HepG2 (cell line): ENCODE results near the gene ARCN1. TPM values are rescaled to one million over a fixed set of nuclear protein-coding genes. Genes with fewer than 3 reads are reported as not detected.

Source experiments
- ATAC-seq: fragments of 200-7000 bp; cut with Tn5 transposase; 3 replicates; pipeline ENCODE4 v1.9.1; 2020; ENCODE audit warnings: mild to moderate bottlenecking, moderate library complexity
- BruUV-seq: library from RNA; stranded (reverse); fragments of 400-500 nt; replicated peaks from 2 replicates; lab custom pipeline; 2021; lab: Mats Ljungman, UMichigan
- CTCF ChIA-PET: fragments of 300-600 bp; formaldehyde crosslinking; extraction: SDS; loops from one replicate; lab custom pipeline; 2021; ENCODE audit warnings: low total read pairs, inconsistent platforms, low intra/inter-chr PET ratio; lab: Yijun Ruan, JAX
- POLR2A ChIA-PET: fragments of 350-600 bp; sonication (Branson Sonifier 250); formaldehyde crosslinking; loops from one replicate; lab custom pipeline; 2020; ENCODE audit warnings: antibody characterized with exemption, inconsistent platforms; lab: Yijun Ruan, JAX
- DNase-seq: peaks from one replicate; pipeline ENCODE4 v3.0.0-alpha.2; 2015; ENCODE audit warnings: low spot score
- FAIRE-seq: peaks from 3 replicates; lab custom pipeline; 2011; peaks lifted over from hg19 to GRCh38; lab: Jason Lieb, UNC
- H2AFZ ChIP-seq: one replicate; pipeline ENCODE4 v1.6.1; 2011; ENCODE audit warnings: low read length, inconsistent platforms
- H3K27ac ChIP-seq: fragments of 300-600 bp; 3 replicates; pipeline ENCODE4 v1.8.0; 2011; ENCODE audit warnings: mixed run types, mild to moderate bottlenecking, mixed read lengths, low read length, inconsistent platforms; ENCODE audit not compliant: insufficient read depth; ENCODE audit errors: extremely low read length
- H3K27me3 ChIP-seq, 2 experiments: fragments of 200-600 bp in 1 of 2; 2 replicates in 1 of 2; 3 replicates in 1 of 2; pipeline versions ENCODE4 v1.6.0 to v1.8.0; 2011; ENCODE audit warnings: low read length in 2 of 2, mild to moderate bottlenecking in 2 of 2, moderate library complexity in 2 of 2, inconsistent platforms in 1 of 2; ENCODE audit not compliant: insufficient read depth in 2 of 2, control insufficient read depth in 1 of 2
- H3K36me3 ChIP-seq, 2 experiments: fragments of 200-600 bp in 1 of 2; replicated peaks in 1 of 2; 2 replicates in 1 of 2; 3 replicates in 1 of 2; pipeline versions ENCODE4 v1.5.1 to v1.8.0; 2011; ENCODE audit warnings: low read length in 2 of 2, inconsistent platforms in 1 of 2; ENCODE audit not compliant: insufficient read depth in 2 of 2, control insufficient read depth in 1 of 2
- H3K4me1 ChIP-seq: 2 replicates; pipeline ENCODE4 v1.5.1; 2012; ENCODE audit warnings: low read length, inconsistent platforms; ENCODE audit not compliant: insufficient read depth
- H3K4me2 ChIP-seq: 2 replicates; pipeline ENCODE4 v1.6.0; 2011; ENCODE audit warnings: low read depth, low read length, inconsistent platforms
- H3K4me3 ChIP-seq, 3 experiments: fragments of 200-600 bp in 1 of 3; sonication (generic), shearing (Covaris generic) in 1 of 3; replicated peaks in 1 of 3; 2 replicates each; pipeline ENCODE4 v1.5.1; 2011 to 2016; ENCODE audit warnings: low read length in 3 of 3, inconsistent platforms in 2 of 3, low read depth in 2 of 3, mild to moderate bottlenecking in 2 of 3, control low read depth in 1 of 3, mixed read lengths in 1 of 3; ENCODE audit not compliant: insufficient read depth in 1 of 3
- H3K79me2 ChIP-seq: one replicate; pipeline ENCODE4 v1.6.1; 2011; ENCODE audit warnings: low read length, inconsistent platforms; ENCODE audit not compliant: insufficient read depth
- H3K9ac ChIP-seq: 2 replicates; pipeline ENCODE4 v1.6.0; 2011; ENCODE audit warnings: mild to moderate bottlenecking, low read depth, low read length, inconsistent platforms; ENCODE audit not compliant: insufficient read depth
- H3K9me3 ChIP-seq: 2 replicates; pipeline ENCODE4 v1.5.1; 2012; ENCODE audit warnings: mild to moderate bottlenecking, low read length
- H4K20me1 ChIP-seq: 2 replicates; pipeline ENCODE4 v1.6.0; 2011; ENCODE audit warnings: inconsistent platforms, mild to moderate bottlenecking, low read length, moderate library complexity; ENCODE audit not compliant: insufficient read depth
- KDM3A ChIP-seq: IDR thresholded peaks from 2 replicates; pipeline ENCODE4 v1.6.1; 2018; ENCODE audit warnings: low read depth, missing compliant biosample characterization
- TBX2 ChIP-seq: sonication (generic); formaldehyde crosslinking; IDR thresholded peaks from 2 replicates; pipeline ENCODE4 v1.5.0; 2020; ENCODE audit warnings: missing genetic modification reagents, mild to moderate bottlenecking, borderline replicate concordance
- WGBS: methylation state at CpG from one replicate; pipeline ENCODE4 v1.1.6; 2017; ENCODE audit warnings: low lambda C conversion rate; 5-methylcytosine and 5-hydroxymethylcytosine counted together
- in situ Hi-C: cut with HindIII; loops from 2 replicates; pipeline ENCODE4 v1.10.0; 2017; ENCODE audit warnings: low pct_unique_long_range_greater_than_20kb; ENCODE audit not compliant: extremely low pct_ligation_motif_present
- intact Hi-C: fragments of 100-400 bp; cut with micrococcal nuclease; formaldehyde crosslinking; loops from one replicate; pipeline ENCODE4 v1.10.0; 2022; ENCODE audit not compliant: unreplicated experiment
- polyA plus RNA-seq, 8 experiments: library from polyadenylated mRNA; depleted of rRNA in 3 of 8; stranded (reverse) in 7 of 8; unstranded in 1 of 8; fragments of >200 nt; fragmentation: Illumina TruSeq in 4 of 8; extraction: Trizol in 4 of 8; gene quantifications; 2 replicates each; pipeline versions ENCODE4 v1.2.1 to v1.2.3, GENCODE V29; 2011 to 2016; ENCODE audit warnings: low read depth in 4 of 8, missing spikeins in 1 of 8, mixed read lengths in 1 of 8; ENCODE audit not compliant: insufficient read depth in 1 of 8
- total RNA-seq, 5 experiments: library from RNA; depleted of rRNA; stranded (reverse); fragments of >200 nt; fragmentation: Illumina TruSeq; extraction: Trizol; gene quantifications; 2 replicates each; pipeline ENCODE4 v1.2.3, GENCODE V29; 2016; ENCODE audit warnings: low read depth in 1 of 5
- TF ChIP-seq, protein P1 (sequence below): sonication (generic); formaldehyde crosslinking; IDR thresholded peaks from 2 replicates; pipeline ENCODE4 v1.4.0; 2020; ENCODE audit warnings: missing genetic modification reagents

ARCN1 gene
- total and polyA plus RNA-seq, 2 of the 13 experiments (the other 11 are each of a cell fraction or from before 2014, with no cell fraction given), result 148 to 200 TPM

DNA sequence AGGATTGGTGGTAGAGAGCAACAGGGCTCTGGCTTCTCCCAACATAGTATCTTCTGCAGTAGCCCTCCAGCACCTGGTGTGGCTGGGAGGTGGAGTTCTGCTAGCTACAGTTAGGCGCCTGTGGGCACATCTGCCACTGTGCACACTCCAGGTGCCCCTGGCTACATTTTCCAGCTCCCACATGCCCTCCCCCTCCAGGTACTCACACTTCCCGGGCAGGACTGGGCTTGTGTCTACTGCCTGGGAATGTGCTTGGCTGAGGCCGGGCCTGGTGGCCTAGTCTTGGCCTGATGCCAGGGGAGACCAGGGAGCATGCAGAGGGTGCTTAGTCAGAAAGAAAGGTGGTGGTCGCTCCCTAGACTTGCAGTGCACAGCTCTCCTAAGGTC lies 51.1 kb downstream of the ARCN1 start (continued):
- TF ChIP-seq, protein P1, sequence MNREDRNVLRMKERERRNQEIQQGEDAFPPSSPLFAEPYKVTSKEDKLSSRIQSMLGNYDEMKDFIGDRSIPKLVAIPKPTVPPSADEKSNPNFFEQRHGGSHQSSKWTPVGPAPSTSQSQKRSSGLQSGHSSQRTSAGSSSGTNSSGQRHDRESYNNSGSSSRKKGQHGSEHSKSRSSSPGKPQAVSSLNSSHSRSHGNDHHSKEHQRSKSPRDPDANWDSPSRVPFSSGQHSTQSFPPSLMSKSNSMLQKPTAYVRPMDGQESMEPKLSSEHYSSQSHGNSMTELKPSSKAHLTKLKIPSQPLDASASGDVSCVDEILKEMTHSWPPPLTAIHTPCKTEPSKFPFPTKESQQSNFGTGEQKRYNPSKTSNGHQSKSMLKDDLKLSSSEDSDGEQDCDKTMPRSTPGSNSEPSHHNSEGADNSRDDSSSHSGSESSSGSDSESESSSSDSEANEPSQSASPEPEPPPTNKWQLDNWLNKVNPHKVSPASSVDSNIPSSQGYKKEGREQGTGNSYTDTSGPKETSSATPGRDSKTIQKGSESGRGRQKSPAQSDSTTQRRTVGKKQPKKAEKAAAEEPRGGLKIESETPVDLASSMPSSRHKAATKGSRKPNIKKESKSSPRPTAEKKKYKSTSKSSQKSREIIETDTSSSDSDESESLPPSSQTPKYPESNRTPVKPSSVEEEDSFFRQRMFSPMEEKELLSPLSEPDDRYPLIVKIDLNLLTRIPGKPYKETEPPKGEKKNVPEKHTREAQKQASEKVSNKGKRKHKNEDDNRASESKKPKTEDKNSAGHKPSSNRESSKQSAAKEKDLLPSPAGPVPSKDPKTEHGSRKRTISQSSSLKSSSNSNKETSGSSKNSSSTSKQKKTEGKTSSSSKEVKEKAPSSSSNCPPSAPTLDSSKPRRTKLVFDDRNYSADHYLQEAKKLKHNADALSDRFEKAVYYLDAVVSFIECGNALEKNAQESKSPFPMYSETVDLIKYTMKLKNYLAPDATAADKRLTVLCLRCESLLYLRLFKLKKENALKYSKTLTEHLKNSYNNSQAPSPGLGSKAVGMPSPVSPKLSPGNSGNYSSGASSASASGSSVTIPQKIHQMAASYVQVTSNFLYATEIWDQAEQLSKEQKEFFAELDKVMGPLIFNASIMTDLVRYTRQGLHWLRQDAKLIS (CRISPR knock-in tag), result no peak

DNA sequence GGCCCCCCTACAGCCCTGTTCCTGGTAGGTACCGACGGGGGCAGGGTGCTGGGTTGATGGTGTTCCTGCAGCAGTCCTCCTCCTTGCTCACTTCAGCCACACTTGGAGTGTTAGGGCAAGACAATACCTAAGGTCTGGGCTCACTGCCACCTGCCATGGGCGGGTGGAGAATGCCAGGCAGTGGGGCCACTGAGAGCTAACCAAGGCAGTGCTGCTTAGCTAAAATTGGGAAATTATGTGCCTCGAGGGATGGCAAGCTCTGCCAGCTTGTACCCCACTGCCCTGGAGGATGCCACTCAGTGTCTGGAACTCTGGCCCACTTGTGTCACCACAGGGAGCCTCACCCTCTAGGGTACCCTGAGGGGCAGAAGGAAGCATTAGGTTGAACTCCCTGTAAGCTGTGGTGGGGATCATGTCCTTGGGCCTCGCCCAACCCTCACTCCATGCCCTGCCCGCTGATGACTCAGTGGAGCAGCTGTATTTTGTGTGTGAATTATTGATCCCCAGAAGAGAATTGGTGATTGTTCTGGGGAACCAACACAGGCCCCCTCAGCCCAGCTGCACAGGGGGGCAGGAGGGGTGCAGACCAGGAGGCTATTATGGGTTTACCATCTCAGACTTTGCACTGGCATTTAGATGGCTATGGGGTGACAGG lies 53.0 kb downstream of the ARCN1 start:
- FAIRE-seq, result no peak
- H2AFZ ChIP-seq, result no peak overlapping the region
- no peak for ATAC-seq
- H3K79me2 ChIP-seq, result peaks cover 9% of the 10 kb centered on the region
- H4K20me1 ChIP-seq, result no peaks in the 10 kb centered on the region
- ChIA-PET POLR2A (no interaction called here), CTCF (no interaction called here)
- peaks cover 27% of the 10 kb centered on the region for H3K4me1 ChIP-seq
- no peak overlapping the region for H3K4me3 ChIP-seq
- no peaks in the 10 kb centered on the region; a peak in 1 of 5 replicates for H3K27me3 ChIP-seq
- intact Hi-C loops (no loop called here), in situ Hi-C loops (no loop called here)
- no peak overlapping the region for H3K27ac ChIP-seq
- BruUV-seq, result no TSS peak
- H3K36me3 ChIP-seq, result peaks cover 14 to 22% of the 10 kb centered on the region in 2 experiments; a peak in 4 of 5 replicates
- no peak for DNase-seq
- H3K9ac ChIP-seq, result no peak overlapping the region
- 100% methylated on average over 2 of the region's 6 CpGs for WGBS
- TF ChIP-seq TBX2, result no peak
- no peak for TF ChIP-seq KDM3A (CRISPR knock-in tag)
- no peaks in the 10 kb centered on the region for H3K9me3 ChIP-seq
- H3K4me2 ChIP-seq, result no peak overlapping the region
